Nasal cavity respiratory epithelium epithelial cell of viscerocranial mucosa (primary cell): ENCODE results near the gene ZBTB37. TPM values are rescaled to one million over a fixed set of nuclear protein-coding genes. Genes with fewer than 3 reads are reported as not detected.

Experiments
- total RNA-seq: library from RNA; depleted of rRNA; stranded (reverse); fragments of >200 nt; gene quantifications from 2 replicates; pipeline ENCODE4 v1.2.3, GENCODE V29; 2014

The ZBTB37 gene, protein sequence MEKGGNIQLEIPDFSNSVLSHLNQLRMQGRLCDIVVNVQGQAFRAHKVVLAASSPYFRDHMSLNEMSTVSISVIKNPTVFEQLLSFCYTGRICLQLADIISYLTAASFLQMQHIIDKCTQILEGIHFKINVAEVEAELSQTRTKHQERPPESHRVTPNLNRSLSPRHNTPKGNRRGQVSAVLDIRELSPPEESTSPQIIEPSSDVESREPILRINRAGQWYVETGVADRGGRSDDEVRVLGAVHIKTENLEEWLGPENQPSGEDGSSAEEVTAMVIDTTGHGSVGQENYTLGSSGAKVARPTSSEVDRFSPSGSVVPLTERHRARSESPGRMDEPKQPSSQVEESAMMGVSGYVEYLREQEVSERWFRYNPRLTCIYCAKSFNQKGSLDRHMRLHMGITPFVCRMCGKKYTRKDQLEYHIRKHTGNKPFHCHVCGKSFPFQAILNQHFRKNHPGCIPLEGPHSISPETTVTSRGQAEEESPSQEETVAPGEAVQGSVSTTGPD
- 3.8 and 5.8 TPM in 2 replicates for total RNA-seq

DNA sequence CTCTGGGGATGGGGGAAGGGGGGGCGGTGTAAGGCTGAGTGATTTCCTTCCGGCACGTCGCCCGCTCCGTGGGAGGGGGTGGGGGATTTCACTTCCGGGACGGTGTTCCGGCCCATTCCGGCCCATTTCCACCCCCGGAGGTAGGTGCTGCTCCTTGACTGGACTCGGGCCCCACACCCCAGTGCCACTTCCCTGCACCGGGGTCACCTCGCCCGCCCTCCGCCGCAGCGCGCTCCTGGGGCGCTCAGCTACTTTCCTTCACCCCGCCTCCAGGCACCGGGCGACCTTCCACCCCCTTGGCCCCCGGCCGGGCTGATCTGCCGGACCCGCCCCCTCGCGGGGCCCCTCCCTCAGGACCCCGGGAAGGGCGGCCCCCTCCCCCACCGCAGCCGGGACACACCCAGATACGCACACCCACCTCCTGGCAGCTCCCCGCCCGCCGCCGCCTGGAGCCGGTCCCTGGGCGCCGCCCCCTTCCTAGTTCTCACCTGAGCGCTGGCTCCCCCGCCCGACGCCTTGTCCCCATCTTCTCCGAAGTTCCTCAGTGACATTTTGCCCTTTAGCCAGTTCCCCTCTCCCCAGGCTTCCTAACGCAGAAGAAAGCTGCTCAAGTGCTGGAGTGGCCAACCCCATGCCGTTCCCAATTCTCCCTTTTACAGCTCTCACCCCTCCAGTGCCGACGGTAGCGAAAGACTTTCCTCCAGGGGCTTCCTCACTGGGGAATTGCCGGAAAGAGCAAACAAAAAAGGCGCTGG lies at the start of gene ZBTB37:
Gene ZBTB37, plus strand, starts transcription at position 115 of the 755 bp plus-strand sequence. CDS start 1,846 bp downstream, outside the sequence.

DNA sequence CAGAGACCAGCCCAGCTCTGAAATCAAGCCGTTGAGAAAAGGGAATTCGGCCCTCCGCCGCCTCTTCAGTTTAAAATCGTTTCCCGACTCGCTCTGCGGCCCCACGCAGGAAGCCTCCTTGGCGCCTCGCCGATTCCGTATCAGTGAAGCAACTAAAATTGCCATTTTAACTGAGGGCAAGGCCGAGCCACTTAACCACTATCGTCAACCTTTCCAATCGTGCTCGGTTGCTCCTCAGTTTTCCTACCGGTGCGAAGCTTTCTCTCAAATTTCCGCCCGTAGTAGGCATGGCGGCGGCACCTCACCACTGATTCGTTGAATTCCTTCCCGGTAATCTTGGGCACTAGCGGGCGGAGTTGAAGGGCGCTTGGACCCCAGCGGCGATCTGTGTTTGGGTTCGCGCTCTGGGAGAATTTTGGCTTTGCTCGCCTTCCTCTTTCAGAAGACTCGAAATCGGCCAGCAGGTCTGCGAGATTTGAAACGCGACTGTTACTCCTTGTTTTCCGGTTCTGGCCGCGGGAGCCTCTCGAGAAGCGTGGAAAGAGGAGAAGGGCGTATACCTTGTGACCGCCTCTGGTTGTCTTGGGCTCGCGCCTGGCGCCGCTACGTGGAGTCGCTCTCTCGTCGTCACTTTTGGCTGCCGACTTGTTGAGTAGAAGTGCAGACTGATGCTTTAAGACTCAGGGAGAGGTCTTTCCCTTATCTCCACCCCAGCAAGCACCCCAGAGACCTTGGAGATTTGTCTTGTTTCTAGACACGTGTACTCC lies 43.7 kb upstream of the ZBTB37 start, which contains the start of the genes CENPL and DARS2:
Gene CENPL, minus strand, starts transcription at position 569 of the 767 bp plus-strand sequence. CDS start 13,584 bp downstream, outside the sequence.
Gene DARS2, plus strand, starts transcription at position 359 of the 767 bp plus-strand sequence. CDS start 557 bp downstream, outside the sequence.

DNA sequence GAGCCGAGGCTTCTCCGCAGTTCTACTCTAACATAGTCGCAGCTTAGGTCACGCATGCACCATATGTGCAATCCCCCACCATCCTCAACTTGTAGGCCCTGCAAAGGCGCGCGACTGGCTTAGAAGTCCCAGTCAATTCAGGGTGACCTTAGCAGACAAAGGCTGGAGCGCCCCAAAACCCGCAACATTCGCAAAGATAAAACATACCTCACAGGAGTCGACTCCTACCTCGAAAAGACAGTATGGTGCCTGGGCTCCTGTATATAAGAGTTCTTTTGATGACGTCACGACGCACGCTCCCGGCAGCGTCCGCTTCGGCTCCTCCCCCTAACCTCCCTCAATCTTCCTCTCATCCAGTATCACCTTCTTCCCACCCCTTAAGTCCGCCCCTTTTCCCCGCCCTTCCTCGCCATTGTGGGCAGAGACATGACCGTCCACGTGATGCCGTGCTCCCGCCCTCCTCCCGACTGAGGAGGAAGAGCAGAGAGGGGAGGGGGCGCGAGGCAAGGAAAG lies 371 bp upstream of the ZBTB37 start, which contains the start of gene GAS5:
Gene GAS5, minus strand, starts transcription at position 237 of the 513 bp plus-strand sequence.

DNA sequence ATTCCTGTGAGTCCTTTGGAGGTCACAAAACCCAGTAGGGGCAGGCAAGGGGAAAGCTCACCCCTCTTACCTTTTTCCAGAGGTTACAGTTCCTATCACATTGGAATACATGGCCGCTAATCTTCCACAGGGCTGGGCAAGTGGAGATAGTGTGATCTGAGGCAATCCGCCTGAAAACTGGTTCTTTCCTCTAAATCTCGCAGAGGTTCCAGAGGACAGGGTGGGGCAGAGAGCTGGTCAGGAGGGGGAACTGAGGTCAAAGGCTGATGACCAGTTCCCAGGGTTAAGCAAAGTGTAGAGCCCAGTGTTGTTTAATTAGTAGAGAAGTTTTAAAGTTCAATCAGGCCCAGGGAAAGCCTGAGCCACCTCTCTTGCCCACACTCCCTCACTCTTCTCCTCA lies 49.0 kb downstream of the ZBTB37 start, which contains the start of gene SERPINC1:
Gene SERPINC1, minus strand, starts transcription at position 179 of the 400 bp plus-strand sequence. Its CDS starts 68 bp downstream, at position 111.

Other genes with a start within 250 kb of the ZBTB37 start
- gene TEX50, start 233.0 kb upstream of the ZBTB37 start, total RNA-seq = not detected in 2 replicates
- 0.28 TPM in 1 of 2 replicates, not detected in the other for gene ANKRD45, start 198.5 kb upstream of the ZBTB37 start, total RNA-seq
- 42.0 and 52.3 TPM in 2 replicates for gene KLHL20, start 153.4 kb upstream of the ZBTB37 start, total RNA-seq
- 21.9 and 24.0 TPM in 2 replicates for gene DARS2, start 43.7 kb upstream of the ZBTB37 start, total RNA-seq
- 5.6 and 6.5 TPM in 2 replicates for gene CENPL, start 43.5 kb upstream of the ZBTB37 start, total RNA-seq
- 576 and 1,864 TPM in 2 replicates for gene GAS5, start 391 bp upstream of the ZBTB37 start, total RNA-seq
- gene SERPINC1, start 48.9 kb downstream of the ZBTB37 start, total RNA-seq = 0.21 TPM in 1 of 2 replicates, not detected in the other
- 10.9 and 27.7 TPM in 2 replicates for gene RC3H1, start 154.0 kb downstream of the ZBTB37 start, total RNA-seq